Activated T-cell treated with anti-CD3 and anti-CD28 coated beads, Interleukin-2, amount 50 U/mL, for 72 hours (primary cell): ENCODE measurements around the gene KCNJ14. TPM values are rescaled to one million over a fixed set of nuclear protein-coding genes. Genes with fewer than 3 reads are reported as not detected.
A peak's percentile ranks its signal among the peaks of the same experiment; 100 is the strongest.

ENCODE experiments used
- ATAC-seq, 2 donors: fragments of 150-1000 bp; cut with Tn5 transposase; replicated peaks in 1 of 2; 2 replicates each; pipeline ENCODE4 v1.10.0; 2021; ENCODE audit warnings: moderate library complexity in 2 of 2, mild to moderate bottlenecking in 1 of 2
- DNase-seq, 2 donors: peaks; one replicate each; pipeline ENCODE4 v3.0.0; 2021 to 2022; ENCODE audit warnings: mixed read lengths in 1 of 2
- H3K27ac Mint-ChIP-seq: one replicate; pipeline ENCODE4 v1.8.0; 2022; ENCODE audit warnings: mild to moderate bottlenecking, moderate library complexity, mixed read lengths
- H3K27me3 Mint-ChIP-seq: one replicate; pipeline ENCODE4 v1.8.0; 2022; ENCODE audit warnings: low read depth, mixed read lengths
- H3K36me3 Mint-ChIP-seq, 2 donors: one replicate each; pipeline ENCODE4 v1.8.0; 2022; ENCODE audit warnings: mixed read lengths in 2 of 2, mild to moderate bottlenecking in 1 of 2; ENCODE audit not compliant: insufficient read depth in 2 of 2
- H3K4me1 Mint-ChIP-seq: one replicate; pipeline ENCODE4 v1.8.0; 2022; ENCODE audit warnings: low read depth, mixed read lengths
- H3K4me3 Mint-ChIP-seq, 2 donors: one replicate each; pipeline ENCODE4 v1.8.0; 2022; ENCODE audit warnings: mild to moderate bottlenecking in 2 of 2, mixed read lengths in 2 of 2, moderate library complexity in 2 of 2
- H3K9me3 Mint-ChIP-seq, 2 donors: one replicate each; pipeline ENCODE4 v1.8.0; 2022; ENCODE audit warnings: mixed read lengths in 2 of 2
- total RNA-seq, 2 donors: library from RNA; stranded (reverse); gene quantifications; one replicate each; pipeline ENCODE4 v1.2.3, GENCODE V29; 2022

KCNJ14 gene
- total RNA-seq, 2 donors from 2014 or later, result 3.2 to 5.0 TPM

GRCh38 chr19:48436586-48436985, 18.8 kb upstream of the KCNJ14 start:
- peaks cover 0 to 2% of the 10 kb centered on the region in 2 donors for H3K36me3 Mint-ChIP-seq
- no peak for ATAC-seq
- no peak overlapping the region for H3K27ac Mint-ChIP-seq
- DNase-seq, result no peak
- H3K9me3 Mint-ChIP-seq, result no peaks in the 10 kb centered on the region
- peaks cover 8% of the 10 kb centered on the region for H3K27me3 Mint-ChIP-seq
- H3K4me1 Mint-ChIP-seq, result no peaks in the 10 kb centered on the region
- no peak overlapping the region for H3K4me3 Mint-ChIP-seq

DNA sequence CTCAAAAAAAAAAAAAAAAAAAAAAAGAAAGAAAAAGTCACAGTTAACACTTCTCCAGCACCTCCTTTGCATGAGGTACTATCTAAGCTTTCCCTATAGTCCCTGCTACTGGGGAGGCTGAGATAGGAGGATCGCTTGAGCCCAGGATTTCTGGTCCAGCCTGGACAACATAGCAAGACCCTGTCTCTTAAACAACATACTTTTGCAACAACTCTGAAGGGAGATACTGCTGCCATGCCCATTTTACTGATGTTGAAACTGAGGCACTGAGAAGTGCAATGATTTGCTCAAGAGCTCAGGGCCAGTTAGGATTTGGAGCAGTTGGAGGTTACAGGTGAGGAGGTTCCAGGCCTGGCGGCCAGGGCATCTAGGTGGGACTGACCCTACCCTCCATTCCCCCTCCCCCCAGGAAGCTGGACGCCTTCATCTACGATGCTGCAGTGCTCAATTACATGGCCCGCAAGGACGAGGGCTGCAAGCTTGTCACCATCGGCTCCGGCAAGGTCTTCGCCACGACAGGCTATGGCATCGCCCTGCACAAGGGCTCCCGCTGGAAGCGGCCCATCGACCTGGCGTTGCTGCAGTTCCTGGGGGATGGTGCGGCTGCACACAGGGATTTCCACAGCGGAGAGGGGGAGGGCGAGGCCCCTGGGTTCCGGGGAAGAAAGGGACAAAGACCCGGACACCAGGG, 13.9 kb upstream of the KCNJ14 start:
- H3K27ac Mint-ChIP-seq, result no peak overlapping the region
- peak overlapping the region in 1 of 2 donors; percentile 72 for H3K4me3 Mint-ChIP-seq
- H3K9me3 Mint-ChIP-seq, result no peaks in the 10 kb centered on the region
- ATAC-seq, result no peak
- no peak for DNase-seq
- H3K4me1 Mint-ChIP-seq, result peaks cover 25% of the 10 kb centered on the region
- peaks cover 2 to 8% of the 10 kb centered on the region in 2 donors for H3K36me3 Mint-ChIP-seq
- peaks cover 27% of the 10 kb centered on the region for H3K27me3 Mint-ChIP-seq

DNA sequence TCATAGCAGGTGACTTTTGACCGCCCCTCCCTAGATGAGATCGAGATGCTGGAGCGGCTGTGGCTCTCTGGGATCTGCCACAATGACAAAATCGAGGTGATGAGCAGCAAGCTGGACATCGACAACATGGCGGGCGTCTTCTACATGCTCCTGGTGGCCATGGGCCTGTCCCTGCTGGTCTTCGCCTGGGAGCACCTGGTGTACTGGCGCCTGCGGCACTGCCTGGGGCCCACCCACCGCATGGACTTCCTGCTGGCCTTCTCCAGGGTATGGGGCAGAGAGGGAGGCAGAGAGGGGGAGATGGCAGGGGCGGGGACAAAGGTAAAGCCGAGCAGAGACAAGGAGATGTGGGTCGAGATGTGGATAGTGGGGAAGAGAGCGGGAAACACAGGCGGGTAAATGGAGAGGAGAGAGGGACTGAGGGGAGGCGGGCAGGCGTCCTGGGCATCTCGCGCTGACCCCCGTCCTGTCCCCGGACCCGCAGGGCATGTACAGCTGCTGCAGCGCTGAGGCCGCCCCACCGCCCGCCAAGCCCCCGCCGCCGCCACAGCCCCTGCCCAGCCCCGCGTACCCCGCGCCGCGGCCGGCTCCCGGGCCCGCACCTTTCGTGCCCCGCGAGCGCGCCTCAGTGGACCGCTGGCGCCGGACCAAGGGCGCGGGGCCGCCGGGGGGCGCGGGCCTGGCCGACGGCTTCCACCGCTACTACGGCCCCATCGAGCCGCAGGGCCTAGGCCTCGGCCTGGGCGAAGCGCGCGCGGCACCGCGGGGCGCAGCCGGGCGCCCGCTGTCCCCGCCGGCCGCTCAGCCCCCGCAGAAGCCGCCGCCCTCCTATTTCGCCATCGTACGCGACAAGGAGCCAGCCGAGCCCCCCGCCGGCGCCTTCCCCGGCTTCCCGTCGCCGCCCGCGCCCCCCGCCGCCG, 13.0 kb upstream of the KCNJ14 start:
- no peak overlapping the region for H3K27ac Mint-ChIP-seq

DNA sequence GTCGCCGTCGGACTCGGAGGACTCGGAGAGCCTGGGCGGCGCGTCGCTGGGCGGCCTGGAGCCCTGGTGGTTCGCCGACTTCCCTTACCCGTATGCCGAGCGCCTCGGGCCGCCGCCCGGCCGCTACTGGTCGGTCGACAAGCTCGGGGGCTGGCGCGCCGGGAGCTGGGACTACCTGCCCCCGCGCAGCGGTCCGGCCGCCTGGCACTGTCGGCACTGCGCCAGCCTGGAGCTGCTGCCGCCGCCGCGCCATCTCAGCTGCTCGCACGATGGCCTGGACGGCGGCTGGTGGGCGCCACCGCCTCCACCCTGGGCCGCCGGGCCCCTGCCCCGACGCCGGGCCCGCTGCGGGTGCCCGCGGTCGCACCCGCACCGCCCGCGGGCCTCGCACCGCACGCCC, 12.1 kb upstream of the KCNJ14 start:
- Mint-ChIP-seq H3K4me1 (peaks cover 41% of the 10 kb centered on the region), H3K36me3 (peaks cover 8 to 11% of the 10 kb centered on the region in 2 donors), H3K9me3 (no peaks in the 10 kb centered on the region), H3K27me3 (peaks cover 27% of the 10 kb centered on the region), H3K27ac (no peak overlapping the region), H3K4me3 (no peak overlapping the region)
- DNase-seq, result peak; percentile 23 to 29
- no peak for ATAC-seq

More for the DNA sequence above, 13.0 kb upstream of the KCNJ14 start:
- peaks cover 32% of the 10 kb centered on the region for H3K4me1 Mint-ChIP-seq
- no peak for ATAC-seq
- H3K9me3 Mint-ChIP-seq, result no peaks in the 10 kb centered on the region
- peaks cover 27% of the 10 kb centered on the region for H3K27me3 Mint-ChIP-seq
- peaks cover 2 to 8% of the 10 kb centered on the region in 2 donors for H3K36me3 Mint-ChIP-seq
- peak overlapping the region; percentile 44 to 72 for H3K4me3 Mint-ChIP-seq
- DNase-seq, result no peak

DNA sequence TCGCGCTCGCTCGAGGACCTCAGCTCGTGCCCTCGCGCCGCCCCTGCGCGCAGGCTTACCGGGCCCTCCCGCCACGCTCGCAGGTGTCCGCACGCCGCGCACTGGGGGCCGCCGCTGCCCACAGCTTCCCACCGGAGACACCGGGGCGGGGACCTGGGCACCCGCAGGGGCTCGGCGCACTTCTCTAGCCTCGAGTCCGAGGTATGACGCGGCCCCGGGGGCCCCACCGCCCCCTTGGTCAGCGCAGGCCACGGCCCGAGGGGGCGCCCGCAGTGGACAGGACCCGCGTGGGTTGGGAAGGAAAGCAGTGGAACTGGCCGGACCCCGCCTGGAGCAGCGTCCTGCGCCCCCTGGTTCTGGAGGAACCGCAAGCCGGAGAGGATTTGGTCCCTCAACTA, 11.6 kb upstream of the KCNJ14 start:
- peak overlapping the region; percentile 92 to 93 for H3K4me3 Mint-ChIP-seq
- ATAC-seq, result no peak

GRCh38 chr19:48444129-48444935, 11.0 kb upstream of the KCNJ14 start:
- Mint-ChIP-seq H3K4me1 (peaks cover 47% of the 10 kb centered on the region), H3K27ac (peak overlapping the region; percentile 87), H3K36me3 (peaks cover 9 to 18% of the 10 kb centered on the region in 2 donors), H3K9me3 (no peaks in the 10 kb centered on the region), H3K27me3 (peaks cover 27% of the 10 kb centered on the region), H3K4me3 (peak overlapping the region; percentile 92 to 93)
- DNase-seq, result no peak
- no peak for ATAC-seq

More for the DNA sequence above, 11.6 kb upstream of the KCNJ14 start:
- peaks cover 27% of the 10 kb centered on the region for H3K27me3 Mint-ChIP-seq
- no peaks in the 10 kb centered on the region for H3K9me3 Mint-ChIP-seq
- peaks cover 9 to 15% of the 10 kb centered on the region in 2 donors for H3K36me3 Mint-ChIP-seq
- peaks cover 46% of the 10 kb centered on the region for H3K4me1 Mint-ChIP-seq
- peak in 1 of 2 donors; percentile 15 for DNase-seq
- H3K27ac Mint-ChIP-seq, result no peak overlapping the region

DNA sequence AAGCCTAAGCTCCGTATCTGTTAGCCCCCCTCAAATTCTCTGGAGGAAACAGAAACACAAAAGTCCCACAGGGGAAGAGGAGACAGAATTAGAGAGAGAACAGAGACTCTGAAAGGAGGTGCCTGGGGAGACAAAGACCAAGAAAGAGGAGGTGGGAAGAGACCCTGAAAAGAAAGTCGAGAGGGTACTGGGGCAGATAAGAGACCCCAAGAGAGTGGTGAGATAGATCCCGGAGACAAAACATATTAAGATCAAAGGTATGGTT, 10.5 kb upstream of the KCNJ14 start:
- no peak for DNase-seq
- Mint-ChIP-seq H3K36me3 (peaks cover 9 to 22% of the 10 kb centered on the region in 2 donors), H3K4me3 (peak overlapping the region; percentile 92 to 93), H3K27me3 (peaks cover 27% of the 10 kb centered on the region), H3K4me1 (peaks cover 47% of the 10 kb centered on the region), H3K27ac (peak overlapping the region; percentile 87), H3K9me3 (no peaks in the 10 kb centered on the region)
- no peak for ATAC-seq

DNA sequence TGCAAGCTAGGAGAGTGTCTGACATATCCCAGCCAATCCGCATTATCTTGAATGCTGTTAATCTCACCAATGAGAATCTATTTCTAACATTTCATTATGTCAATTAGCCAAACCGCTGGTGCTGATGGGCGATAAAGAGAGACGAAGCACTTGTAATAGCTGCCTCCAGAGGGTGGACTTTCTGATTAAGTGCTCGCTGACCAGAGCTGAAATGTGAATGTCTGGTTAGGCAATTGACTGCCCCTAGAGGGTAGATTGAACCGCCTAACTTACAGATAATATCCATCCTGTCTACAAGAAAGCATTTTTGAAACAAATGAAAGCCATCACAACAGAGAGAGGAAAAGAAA, 10.1 kb upstream of the KCNJ14 start:
- peak overlapping the region; percentile 87 for H3K27ac Mint-ChIP-seq

GRCh38 chr19:48445606-48446481, 9.5 kb upstream of the KCNJ14 start, which contains the start of gene GRWD1:
GRWD1 (plus strand) TSS chr19:48445983; CDS start chr19:48446006, 23 bp downstream.
- Mint-ChIP-seq H3K27ac (peak within 1 kb of the TSS; percentile 87), H3K36me3 (peaks cover 9 to 22% of the 10 kb centered on the region in 2 donors), H3K4me3 (peak within 1 kb of the TSS; percentile 92 to 93), H3K27me3 (peaks cover 27% of the 10 kb centered on the region), H3K4me1 (peaks cover 47% of the 10 kb centered on the region), H3K9me3 (no peaks in the 10 kb centered on the region)
- ATAC-seq (peak; percentile 94 to 95), DNase-seq (peak; percentile 89 to 94)

More for the DNA sequence above, 10.1 kb upstream of the KCNJ14 start:
- DNase-seq, result no peak
- peaks cover 27% of the 10 kb centered on the region for H3K27me3 Mint-ChIP-seq
- ATAC-seq, result peak; percentile 28 to 44
- H3K4me1 Mint-ChIP-seq, result peaks cover 47% of the 10 kb centered on the region
- H3K9me3 Mint-ChIP-seq, result no peaks in the 10 kb centered on the region
- H3K4me3 Mint-ChIP-seq, result peak overlapping the region; percentile 92 to 93
- H3K36me3 Mint-ChIP-seq, result peaks cover 9 to 22% of the 10 kb centered on the region in 2 donors

GRCh38 chr19:48446579-48446978, 8.8 kb upstream of the KCNJ14 start:
- Mint-ChIP-seq H3K9me3 (no peaks in the 10 kb centered on the region), H3K4me1 (peaks cover 47% of the 10 kb centered on the region), H3K4me3 (peak overlapping the region; percentile 92 to 93), H3K27me3 (peaks cover 20% of the 10 kb centered on the region), H3K27ac (peak overlapping the region; percentile 87), H3K36me3 (peaks cover 7 to 26% of the 10 kb centered on the region in 2 donors)
- DNase-seq (no peak), ATAC-seq (no peak)

DNA sequence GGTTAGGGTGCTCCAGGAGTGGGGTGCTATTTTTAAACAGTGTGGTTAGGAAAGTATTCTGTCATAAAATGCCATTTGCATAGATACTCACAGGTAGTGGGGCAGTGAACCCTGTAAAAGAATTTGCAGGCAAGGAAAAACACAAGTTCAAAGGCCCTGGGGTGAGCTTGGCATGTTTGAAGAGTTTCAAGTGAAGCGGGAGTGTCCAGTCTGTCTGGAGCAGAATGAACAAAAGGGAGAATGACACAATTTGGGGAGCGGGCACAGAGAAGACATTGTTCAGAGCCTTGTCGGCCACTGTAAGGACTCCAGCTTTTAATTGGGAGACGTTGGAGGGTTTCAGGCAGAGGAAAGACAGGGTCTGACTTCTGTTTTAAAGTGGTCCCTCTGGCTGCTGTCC, 6.8 kb upstream of the KCNJ14 start:
- H3K27me3 Mint-ChIP-seq, result peaks cover 12% of the 10 kb centered on the region
- H3K36me3 Mint-ChIP-seq, result peaks cover 7 to 31% of the 10 kb centered on the region in 2 donors
- no peaks in the 10 kb centered on the region for H3K9me3 Mint-ChIP-seq
- H3K4me3 Mint-ChIP-seq, result no peak overlapping the region
- H3K4me1 Mint-ChIP-seq, result peaks cover 40% of the 10 kb centered on the region
- ATAC-seq, result no peak
- H3K27ac Mint-ChIP-seq, result no peak overlapping the region
- DNase-seq, result no peak

GRCh38 chr19:48450441-48450840, 4.9 kb upstream of the KCNJ14 start:
- H3K9me3 Mint-ChIP-seq, result no peaks in the 10 kb centered on the region
- ATAC-seq (no peak), DNase-seq (no peak)
- no peaks in the 10 kb centered on the region for H3K27me3 Mint-ChIP-seq
- no peak overlapping the region for H3K27ac Mint-ChIP-seq
- peaks cover 1 to 29% of the 10 kb centered on the region in 2 donors for H3K36me3 Mint-ChIP-seq
- H3K4me3 Mint-ChIP-seq, result no peak overlapping the region
- H3K4me1 Mint-ChIP-seq, result peaks cover 27% of the 10 kb centered on the region
